ENCODE measurements around the gene INF2. TPM values are rescaled to one million over a fixed set of nuclear protein-coding genes. Genes with fewer than 3 reads are reported as not detected.

Gene INF2
- total and polyA plus RNA-seq, 2 donors (not counting 3 experiments of a cell fraction or from before 2014, with no cell fraction given): 55.3 to 124 TPM

- Histone ChIP-seq H3K79me2 (ENCODE audit: control insufficient read depth, insufficient read depth, low read length) (no peaks in the 10 kb centered on the region), H3K4me2 (ENCODE audit: insufficient read depth, low read length) (no peak overlapping the region), H3K27me3 (ENCODE audit: control insufficient read depth in 2 of 2, insufficient read depth in 2 of 2, low read length in 2 of 2) (peaks cover 0 to 4% of the 10 kb centered on the region in 2 experiments), H3K9ac (replicated peaks; ENCODE audit: extremely low read depth, insufficient read depth, low read length) (no peak overlapping the region), H3K9me3 (replicated peaks; ENCODE audit: control insufficient read depth, insufficient read depth, low read length) (no peaks in the 10 kb centered on the region), H3K9me1 (replicated peaks; ENCODE audit: control insufficient read depth, extremely low read depth, insufficient read depth, low read length) (no peaks in the 10 kb centered on the region), H3K4me1 (ENCODE audit: control insufficient read depth, extremely low read depth, insufficient read depth, low read length) (no peaks in the 10 kb centered on the region), H3K36me3 (ENCODE audit: control insufficient read depth in 2 of 2, extremely low read depth in 1 of 2, insufficient read depth in 2 of 2, low read length in 2 of 2) (no peaks in the 10 kb centered on the region), H2AFZ (ENCODE audit: low read depth, low read length) (no peak overlapping the region), H4K20me1 (replicated peaks; ENCODE audit: control insufficient read depth, extremely low read depth, insufficient read depth, low read length) (no peaks in the 10 kb centered on the region), H3K4me3 (replicated peaks in 1 of 3; ENCODE audit: insufficient read depth in 1 of 3, low read depth in 1 of 3, low read length in 3 of 3) (no peak overlapping the region), H3K27ac (ENCODE audit: insufficient read depth, low read depth, low read length) (no peak overlapping the region)
- BruUV-seq (replicated peaks): no TSS peak
- TF ChIP-seq MAX (IDR thresholded peaks at IDR 0.05; ENCODE audit: insufficient read depth, insufficient read length) (no peak), CTCF (IDR thresholded peaks at IDR 0.05; ENCODE audit: extremely low read depth in 1 of 2, insufficient read depth in 1 of 2, low read depth in 1 of 2, low read length in 2 of 2) (no peak), POLR2AphosphoS5 (IDR thresholded peaks at IDR 0.05; ENCODE audit: insufficient read depth, low read depth, low read length) (no peak), JUN (IDR thresholded peaks at IDR 0.05; ENCODE audit: borderline replicate concordance, insufficient read depth, insufficient read length, low read depth) (no peak), GATA2 (IDR thresholded peaks at IDR 0.05; ENCODE audit: insufficient read depth, insufficient read length, low read depth, low read length) (no peak), POLR2A (IDR thresholded peaks at IDR 0.05; ENCODE audit: low read depth, low read length) (no peak), EZH2 (IDR thresholded peaks at IDR 0.05; ENCODE audit: borderline replicate concordance, low read depth, low read length, severe bottlenecking) (no peak), FOS (IDR thresholded peaks at IDR 0.05; ENCODE audit: borderline replicate concordance, insufficient read depth, low read length) (no peak), MYC (IDR thresholded peaks at IDR 0.05; ENCODE audit: low read depth, low read length) (no peak)
- CTCF ChIA-PET: interaction anchor here (1.4 to 1.5 kb wide), 2 partner anchors 505 to 565 kb away, joined by 3 to 4 read pairs; no protein-coding TSS in a partner anchor
- intact Hi-C loops (cut with micrococcal nuclease): no loop called here
- no peak for DNase-seq (ENCODE audit: low read depth, low spot score)
- POLR2A ChIA-PET: no interaction called here
- no peak for FAIRE-seq
- dilution Hi-C loops (cut with MboI; ENCODE audit: extremely low pct_ligation_motif_present, low sequenced_read_pairs): no loop called here
Measured at GRCh38 chr14:104642540-104642868, 46.9 kb upstream of the INF2 start.

All from endothelial cell of umbilical vein (primary cell).